GM23338 (cell line): ENCODE results near the gene HHIPL1. TPM values are rescaled to one million over a fixed set of nuclear protein-coding genes. Genes with fewer than 3 reads are reported as not detected.

Experiments used
- ATAC-seq: fragments of 200-7000 bp; cut with Tn5 transposase; 3 replicates; pipeline ENCODE4 v1.9.1; 2020
- DNase-seq: peaks from one replicate; pipeline ENCODE4 v3.0.0-alpha.2; 2015; ENCODE audit warnings: low spot score
- H2AFZ ChIP-seq: fragments of 200-600 bp; sonication (generic); 2 replicates; pipeline ENCODE4 v1.8.0; 2016; ENCODE audit warnings: antibody characterized with exemption, mild to moderate bottlenecking, moderate library complexity
- H3F3A ChIP-seq: fragments of 200-600 bp; sonication (generic); replicated peaks from 2 replicates; pipeline ENCODE4 v1.8.0; 2017; ENCODE audit warnings: antibody characterized with exemption, mixed run types, low read depth
- H3K27ac ChIP-seq: fragments of 200-600 bp; sonication (generic); 2 replicates; pipeline ENCODE4 v1.6.1; 2016; ENCODE audit warnings: low read depth
- H3K27me3 ChIP-seq: fragments of 200-600 bp; sonication (generic); 2 replicates; pipeline ENCODE4 v1.8.0; 2016; ENCODE audit warnings: mild to moderate bottlenecking, mixed run types, moderate library complexity; ENCODE audit not compliant: insufficient read depth
- H3K36me3 ChIP-seq: fragments of 200-600 bp; sonication (generic); 2 replicates; pipeline ENCODE4 v1.8.0; 2016; ENCODE audit warnings: mild to moderate bottlenecking; ENCODE audit not compliant: insufficient read depth
- H3K4me1 ChIP-seq: fragments of 200-600 bp; sonication (generic); 2 replicates; pipeline ENCODE4 v1.8.0; 2016; ENCODE audit warnings: mild to moderate bottlenecking, moderate library complexity; ENCODE audit not compliant: insufficient read depth
- H3K4me2 ChIP-seq: fragments of 200-600 bp; sonication (generic); 2 replicates; pipeline ENCODE4 v1.7.1; 2017; ENCODE audit warnings: mixed run types
- H3K4me3 ChIP-seq: fragments of 200-600 bp; sonication (generic); 2 replicates; pipeline ENCODE4 v1.6.1; 2016; ENCODE audit warnings: mixed run types
- H3K79me2 ChIP-seq: fragments of 200-600 bp; sonication (generic); replicated peaks from 2 replicates; pipeline ENCODE4 v1.8.0; 2017; ENCODE audit warnings: mild to moderate bottlenecking; ENCODE audit not compliant: insufficient read depth
- H3K9me2 ChIP-seq: fragments of 200-600 bp; sonication (generic); 2 replicates; pipeline ENCODE4 v1.8.0; 2017; ENCODE audit not compliant: insufficient read depth
- H4K20me1 ChIP-seq: fragments of 200-600 bp; sonication (generic); replicated peaks from 2 replicates; pipeline ENCODE4 v1.8.0; 2017; ENCODE audit warnings: mild to moderate bottlenecking; ENCODE audit not compliant: insufficient read depth
- H3K27ac Mint-ChIP-seq: 2 replicates; pipeline ENCODE4 v1.8.0; 2020; ENCODE audit warnings: inconsistent platforms, mild to moderate bottlenecking, moderate library complexity, mixed read lengths
- H3K27me3 Mint-ChIP-seq: 3 replicates; pipeline ENCODE4 v1.8.0; 2022; ENCODE audit warnings: low read depth, mild to moderate bottlenecking, moderate library complexity, mixed read lengths, inconsistent platforms; ENCODE audit not compliant: insufficient read depth, poor library complexity
- H3K36me3 Mint-ChIP-seq: 3 replicates; pipeline ENCODE4 v1.8.0; 2021; ENCODE audit warnings: low read depth, mild to moderate bottlenecking, inconsistent platforms, moderate library complexity, mixed read lengths
- H3K4me1 Mint-ChIP-seq: 3 replicates; pipeline ENCODE4 v1.8.0; 2020; ENCODE audit warnings: mild to moderate bottlenecking, inconsistent platforms, mixed read lengths
- H3K4me3 Mint-ChIP-seq: 3 replicates; pipeline ENCODE4 v1.8.0; 2021; ENCODE audit warnings: moderate library complexity, mild to moderate bottlenecking, inconsistent platforms, mixed read lengths
- H3K9me3 Mint-ChIP-seq: 3 replicates; pipeline ENCODE4 v1.8.0; 2020; ENCODE audit warnings: moderate library complexity, mild to moderate bottlenecking, inconsistent platforms, mixed read lengths
- EZH2 ChIP-seq: fragments of 200-600 bp; sonication (generic); IDR thresholded peaks from one replicate; pipeline ENCODE4 v1.8.0; 2017; ENCODE audit warnings: antibody characterized with exemption, mild to moderate bottlenecking, low read depth; ENCODE audit not compliant: unreplicated experiment
- EZH2phosphoT487 ChIP-seq: fragments of 200-600 bp; sonication (generic); IDR thresholded peaks from one replicate; pipeline ENCODE4 v1.8.1; 2018; ENCODE audit warnings: antibody characterized with exemption; ENCODE audit not compliant: unreplicated experiment
- NANOG ChIP-seq: IDR thresholded peaks from 2 replicates; pipeline ENCODE4 v1.6.1; 2016; ENCODE audit warnings: antibody characterized with exemption, borderline replicate concordance
- POLR2AphosphoS5 ChIP-seq: IDR thresholded peaks from 2 replicates; pipeline ENCODE4 v1.6.1; 2016; ENCODE audit warnings: antibody characterized with exemption, low read depth
- ZNF114 ChIP-seq: fragments of 250-450 bp; sonication (Bioruptor Pico); IDR thresholded peaks from 2 replicates; pipeline ENCODE4 v1.5.0; 2020; ENCODE audit warnings: mild to moderate bottlenecking, moderate library complexity
- ZNF331 ChIP-seq: fragments of 250-450 bp; sonication (Bioruptor Pico); IDR thresholded peaks from 2 replicates; pipeline ENCODE4 v1.5.0; 2020; ENCODE audit warnings: low read depth, mild to moderate bottlenecking, moderate library complexity
- polyA plus RNA-seq: library from polyadenylated mRNA; unstranded; fragments of >200 nt; fragmentation: Nextera tagmentation; extraction: Ambion mirVana; gene quantifications from 2 replicates; pipeline ENCODE4 v1.2.1, GENCODE V29; 2016
- total RNA-seq: library from RNA; depleted of rRNA; stranded (reverse); fragments of >200 nt; shearing (Covaris generic); gene quantifications from 2 replicates; pipeline ENCODE4 v1.2.3, GENCODE V29; 2014
- TF ChIP-seq, protein P1 (sequence below), 2 experiments: fragments of 200-600 bp in 1 of 2; sonication (generic) in 1 of 2; conservative IDR thresholded peaks; 2 replicates each; pipeline versions ENCODE4 v1.5.1 to v1.6.1; 2016 to 2017; ENCODE audit warnings: antibody characterized with exemption in 2 of 2, low read depth in 2 of 2, mild to moderate bottlenecking in 2 of 2, moderate library complexity in 1 of 2
- TF ChIP-seq, protein P2 (sequence below): IDR thresholded peaks from 2 replicates; pipeline ENCODE4 v1.6.1; 2016; ENCODE audit warnings: antibody characterized with exemption
- TF ChIP-seq, protein P3 (sequence below): fragments of 250-450 bp; sonication (Bioruptor Pico); IDR thresholded peaks from 2 replicates; pipeline ENCODE4 v1.5.0; 2020; ENCODE audit warnings: mild to moderate bottlenecking, moderate library complexity
- TF ChIP-seq, protein P4 (sequence below): IDR thresholded peaks from one replicate; pipeline ENCODE4 v1.6.1; 2018; ENCODE audit warnings: antibody characterized with exemption; ENCODE audit not compliant: unreplicated experiment

HHIPL1 gene
- total and polyA plus RNA-seq, 2 experiments from 2014 or later = 1.9 to 2.0 TPM

DNA sequence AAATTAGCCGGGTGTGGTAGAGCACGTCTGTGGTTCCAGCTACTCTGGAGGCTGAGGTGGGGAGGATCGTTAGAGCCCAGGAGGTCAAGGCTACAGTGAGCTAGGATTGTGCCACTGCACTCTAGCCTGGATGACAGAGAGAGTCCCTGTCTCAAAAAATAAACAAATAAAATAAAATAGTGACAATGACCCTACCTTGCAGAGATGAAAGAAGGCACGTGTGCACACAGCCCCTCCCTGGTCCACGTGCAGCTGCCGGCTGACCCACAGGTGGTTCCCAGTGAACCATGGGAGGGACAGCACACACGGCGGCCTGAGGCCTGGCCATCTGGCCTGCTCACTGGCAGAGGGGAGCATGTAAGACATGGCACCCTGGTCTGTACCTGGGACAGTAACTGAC lies 4.7 kb downstream of the HHIPL1 start (continued):
- TF ChIP-seq, protein P1, sequence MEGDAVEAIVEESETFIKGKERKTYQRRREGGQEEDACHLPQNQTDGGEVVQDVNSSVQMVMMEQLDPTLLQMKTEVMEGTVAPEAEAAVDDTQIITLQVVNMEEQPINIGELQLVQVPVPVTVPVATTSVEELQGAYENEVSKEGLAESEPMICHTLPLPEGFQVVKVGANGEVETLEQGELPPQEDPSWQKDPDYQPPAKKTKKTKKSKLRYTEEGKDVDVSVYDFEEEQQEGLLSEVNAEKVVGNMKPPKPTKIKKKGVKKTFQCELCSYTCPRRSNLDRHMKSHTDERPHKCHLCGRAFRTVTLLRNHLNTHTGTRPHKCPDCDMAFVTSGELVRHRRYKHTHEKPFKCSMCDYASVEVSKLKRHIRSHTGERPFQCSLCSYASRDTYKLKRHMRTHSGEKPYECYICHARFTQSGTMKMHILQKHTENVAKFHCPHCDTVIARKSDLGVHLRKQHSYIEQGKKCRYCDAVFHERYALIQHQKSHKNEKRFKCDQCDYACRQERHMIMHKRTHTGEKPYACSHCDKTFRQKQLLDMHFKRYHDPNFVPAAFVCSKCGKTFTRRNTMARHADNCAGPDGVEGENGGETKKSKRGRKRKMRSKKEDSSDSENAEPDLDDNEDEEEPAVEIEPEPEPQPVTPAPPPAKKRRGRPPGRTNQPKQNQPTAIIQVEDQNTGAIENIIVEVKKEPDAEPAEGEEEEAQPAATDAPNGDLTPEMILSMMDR (conservative IDR thresholded peaks at IDR 0.05; ENCODE audit: low read depth in 2 of 2) = no peak
- no peak for TF ChIP-seq ZNF331

DNA sequence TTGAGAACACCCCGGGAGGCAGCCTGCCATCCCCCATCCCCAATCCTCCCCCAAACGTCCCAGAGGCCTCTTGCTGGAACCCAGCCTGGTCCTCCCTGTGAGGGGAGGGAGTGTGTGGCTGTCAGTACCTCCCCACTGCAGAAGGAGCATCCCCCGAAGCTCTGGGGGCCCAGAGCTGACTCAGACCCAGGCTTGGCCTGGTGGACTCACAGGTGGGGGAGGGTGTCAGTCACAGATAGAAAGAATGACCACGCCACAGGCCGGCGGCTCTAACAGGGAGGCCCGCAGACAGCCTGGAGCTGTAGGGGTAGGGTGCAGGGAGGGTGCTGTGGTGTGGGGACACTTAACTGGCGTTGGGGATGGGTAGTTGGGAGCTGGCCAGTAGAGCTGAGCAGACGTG lies 5.3 kb downstream of the HHIPL1 start:
- Histone ChIP-seq H4K20me1 (no peaks in the 10 kb centered on the region), H3F3A (no peaks in the 10 kb centered on the region), H2AFZ (no peak overlapping the region), H3K4me1 (peaks cover 3% of the 10 kb centered on the region; the same call in 1 of the 2 replicates), H3K27ac (no peak overlapping the region), H3K36me3 (no peaks in the 10 kb centered on the region), H3K9me2 (no peaks in the 10 kb centered on the region), H3K79me2 (no peaks in the 10 kb centered on the region), H3K27me3 (peaks cover 11% of the 10 kb centered on the region), H3K4me3 (no peak overlapping the region), H3K4me2 (no peak overlapping the region)
- ATAC-seq (no peak), DNase-seq (no peak)
- Mint-ChIP-seq H3K27ac (no peak overlapping the region), H3K4me3 (no peak overlapping the region), H3K36me3 (no peaks in the 10 kb centered on the region), H3K27me3 (peaks cover 22% of the 10 kb centered on the region), H3K9me3 (no peaks in the 10 kb centered on the region), H3K4me1 (peaks cover 3% of the 10 kb centered on the region; the same call in 2 of the 3 replicates)
- TF ChIP-seq, protein P2, sequence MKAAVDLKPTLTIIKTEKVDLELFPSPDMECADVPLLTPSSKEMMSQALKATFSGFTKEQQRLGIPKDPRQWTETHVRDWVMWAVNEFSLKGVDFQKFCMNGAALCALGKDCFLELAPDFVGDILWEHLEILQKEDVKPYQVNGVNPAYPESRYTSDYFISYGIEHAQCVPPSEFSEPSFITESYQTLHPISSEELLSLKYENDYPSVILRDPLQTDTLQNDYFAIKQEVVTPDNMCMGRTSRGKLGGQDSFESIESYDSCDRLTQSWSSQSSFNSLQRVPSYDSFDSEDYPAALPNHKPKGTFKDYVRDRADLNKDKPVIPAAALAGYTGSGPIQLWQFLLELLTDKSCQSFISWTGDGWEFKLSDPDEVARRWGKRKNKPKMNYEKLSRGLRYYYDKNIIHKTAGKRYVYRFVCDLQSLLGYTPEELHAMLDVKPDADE = no peak
- TF ChIP-seq ZNF114 (CRISPR knock-in tag) (no peak), ZNF331 (no peak), POLR2AphosphoS5 (no peak), NANOG (no peak), EZH2 (no peak), EZH2phosphoT487 (no peak)
- TF ChIP-seq, protein P3, sequence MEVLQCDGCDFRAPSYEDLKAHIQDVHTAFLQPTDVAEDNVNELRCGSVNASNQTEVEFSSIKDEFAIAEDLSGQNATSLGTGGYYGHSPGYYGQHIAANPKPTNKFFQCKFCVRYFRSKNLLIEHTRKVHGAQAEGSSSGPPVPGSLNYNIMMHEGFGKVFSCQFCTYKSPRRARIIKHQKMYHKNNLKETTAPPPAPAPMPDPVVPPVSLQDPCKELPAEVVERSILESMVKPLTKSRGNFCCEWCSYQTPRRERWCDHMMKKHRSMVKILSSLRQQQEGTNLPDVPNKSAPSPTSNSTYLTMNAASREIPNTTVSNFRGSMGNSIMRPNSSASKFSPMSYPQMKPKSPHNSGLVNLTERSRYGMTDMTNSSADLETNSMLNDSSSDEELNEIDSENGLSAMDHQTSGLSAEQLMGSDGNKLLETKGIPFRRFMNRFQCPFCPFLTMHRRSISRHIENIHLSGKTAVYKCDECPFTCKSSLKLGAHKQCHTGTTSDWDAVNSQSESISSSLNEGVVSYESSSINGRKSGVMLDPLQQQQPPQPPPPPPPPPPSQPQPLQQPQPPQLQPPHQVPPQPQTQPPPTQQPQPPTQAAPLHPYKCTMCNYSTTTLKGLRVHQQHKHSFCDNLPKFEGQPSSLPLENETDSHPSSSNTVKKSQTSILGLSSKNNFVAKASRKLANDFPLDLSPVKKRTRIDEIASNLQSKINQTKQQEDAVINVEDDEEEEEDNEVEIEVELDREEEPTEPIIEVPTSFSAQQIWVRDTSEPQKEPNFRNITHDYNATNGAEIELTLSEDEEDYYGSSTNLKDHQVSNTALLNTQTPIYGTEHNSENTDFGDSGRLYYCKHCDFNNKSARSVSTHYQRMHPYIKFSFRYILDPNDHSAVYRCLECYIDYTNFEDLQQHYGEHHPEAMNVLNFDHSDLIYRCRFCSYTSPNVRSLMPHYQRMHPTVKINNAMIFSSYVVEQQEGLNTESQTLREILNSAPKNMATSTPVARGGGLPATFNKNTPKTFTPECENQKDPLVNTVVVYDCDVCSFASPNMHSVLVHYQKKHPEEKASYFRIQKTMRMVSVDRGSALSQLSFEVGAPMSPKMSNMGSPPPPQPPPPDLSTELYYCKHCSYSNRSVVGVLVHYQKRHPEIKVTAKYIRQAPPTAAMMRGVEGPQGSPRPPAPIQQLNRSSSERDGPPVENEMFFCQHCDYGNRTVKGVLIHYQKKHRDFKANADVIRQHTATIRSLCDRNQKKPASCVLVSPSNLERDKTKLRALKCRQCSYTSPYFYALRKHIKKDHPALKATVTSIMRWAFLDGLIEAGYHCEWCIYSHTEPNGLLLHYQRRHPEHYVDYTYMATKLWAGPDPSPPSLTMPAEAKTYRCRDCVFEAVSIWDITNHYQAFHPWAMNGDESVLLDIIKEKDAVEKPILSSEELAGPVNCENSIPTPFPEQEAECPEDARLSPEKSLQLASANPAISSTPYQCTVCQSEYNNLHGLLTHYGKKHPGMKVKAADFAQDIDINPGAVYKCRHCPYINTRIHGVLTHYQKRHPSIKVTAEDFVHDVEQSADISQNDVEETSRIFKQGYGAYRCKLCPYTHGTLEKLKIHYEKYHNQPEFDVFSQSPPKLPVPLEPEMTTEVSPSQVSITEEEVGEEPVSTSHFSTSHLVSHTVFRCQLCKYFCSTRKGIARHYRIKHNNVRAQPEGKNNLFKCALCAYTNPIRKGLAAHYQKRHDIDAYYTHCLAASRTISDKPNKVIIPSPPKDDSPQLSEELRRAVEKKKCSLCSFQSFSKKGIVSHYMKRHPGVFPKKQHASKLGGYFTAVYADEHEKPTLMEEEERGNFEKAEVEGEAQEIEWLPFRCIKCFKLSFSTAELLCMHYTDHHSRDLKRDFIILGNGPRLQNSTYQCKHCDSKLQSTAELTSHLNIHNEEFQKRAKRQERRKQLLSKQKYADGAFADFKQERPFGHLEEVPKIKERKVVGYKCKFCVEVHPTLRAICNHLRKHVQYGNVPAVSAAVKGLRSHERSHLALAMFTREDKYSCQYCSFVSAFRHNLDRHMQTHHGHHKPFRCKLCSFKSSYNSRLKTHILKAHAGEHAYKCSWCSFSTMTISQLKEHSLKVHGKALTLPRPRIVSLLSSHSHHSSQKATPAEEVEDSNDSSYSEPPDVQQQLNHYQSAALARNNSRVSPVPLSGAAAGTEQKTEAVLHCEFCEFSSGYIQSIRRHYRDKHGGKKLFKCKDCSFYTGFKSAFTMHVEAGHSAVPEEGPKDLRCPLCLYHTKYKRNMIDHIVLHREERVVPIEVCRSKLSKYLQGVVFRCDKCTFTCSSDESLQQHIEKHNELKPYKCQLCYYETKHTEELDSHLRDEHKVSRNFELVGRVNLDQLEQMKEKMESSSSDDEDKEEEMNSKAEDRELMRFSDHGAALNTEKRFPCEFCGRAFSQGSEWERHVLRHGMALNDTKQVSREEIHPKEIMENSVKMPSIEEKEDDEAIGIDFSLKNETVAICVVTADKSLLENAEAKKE (CRISPR knock-in tag) = no peak
- TF ChIP-seq, protein P1 (conservative IDR thresholded peaks at IDR 0.05; ENCODE audit: low read depth in 2 of 2) = no peak
- TF ChIP-seq, protein P4, sequence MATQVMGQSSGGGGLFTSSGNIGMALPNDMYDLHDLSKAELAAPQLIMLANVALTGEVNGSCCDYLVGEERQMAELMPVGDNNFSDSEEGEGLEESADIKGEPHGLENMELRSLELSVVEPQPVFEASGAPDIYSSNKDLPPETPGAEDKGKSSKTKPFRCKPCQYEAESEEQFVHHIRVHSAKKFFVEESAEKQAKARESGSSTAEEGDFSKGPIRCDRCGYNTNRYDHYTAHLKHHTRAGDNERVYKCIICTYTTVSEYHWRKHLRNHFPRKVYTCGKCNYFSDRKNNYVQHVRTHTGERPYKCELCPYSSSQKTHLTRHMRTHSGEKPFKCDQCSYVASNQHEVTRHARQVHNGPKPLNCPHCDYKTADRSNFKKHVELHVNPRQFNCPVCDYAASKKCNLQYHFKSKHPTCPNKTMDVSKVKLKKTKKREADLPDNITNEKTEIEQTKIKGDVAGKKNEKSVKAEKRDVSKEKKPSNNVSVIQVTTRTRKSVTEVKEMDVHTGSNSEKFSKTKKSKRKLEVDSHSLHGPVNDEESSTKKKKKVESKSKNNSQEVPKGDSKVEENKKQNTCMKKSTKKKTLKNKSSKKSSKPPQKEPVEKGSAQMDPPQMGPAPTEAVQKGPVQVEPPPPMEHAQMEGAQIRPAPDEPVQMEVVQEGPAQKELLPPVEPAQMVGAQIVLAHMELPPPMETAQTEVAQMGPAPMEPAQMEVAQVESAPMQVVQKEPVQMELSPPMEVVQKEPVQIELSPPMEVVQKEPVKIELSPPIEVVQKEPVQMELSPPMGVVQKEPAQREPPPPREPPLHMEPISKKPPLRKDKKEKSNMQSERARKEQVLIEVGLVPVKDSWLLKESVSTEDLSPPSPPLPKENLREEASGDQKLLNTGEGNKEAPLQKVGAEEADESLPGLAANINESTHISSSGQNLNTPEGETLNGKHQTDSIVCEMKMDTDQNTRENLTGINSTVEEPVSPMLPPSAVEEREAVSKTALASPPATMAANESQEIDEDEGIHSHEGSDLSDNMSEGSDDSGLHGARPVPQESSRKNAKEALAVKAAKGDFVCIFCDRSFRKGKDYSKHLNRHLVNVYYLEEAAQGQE = no peak
